Measurements from ENCODE around the gene DES. TPM values are rescaled to one million over a fixed set of nuclear protein-coding genes. Genes with fewer than 3 reads are reported as not detected.
A peak's percentile ranks its signal among the peaks of the same experiment; 100 is the strongest.

Gene DES
- total and polyA plus RNA-seq, 2 of the 4 experiments (the other 2 are of a cell fraction) = 4.3 to 4.9 TPM

GRCh38 chr2:219405958-219406860, 12.0 kb upstream of the DES start:
- Histone ChIP-seq H2BK5ac (ENCODE audit: low read depth, low read length, poor library complexity, severe bottlenecking) (peak overlapping the region; percentile 95), H3K79me1 (ENCODE audit: low read depth in 1 of 2, low read length in 2 of 2) (no peaks in the 10 kb centered on the region), H4K20me1 (ENCODE audit: insufficient read depth, low read length) (no peaks in the 10 kb centered on the region), H2AK5ac (ENCODE audit: low read depth, low read length) (peak overlapping the region; percentile 99), H3K14ac (replicated peaks; ENCODE audit: low read depth, low read length) (peak overlapping the region; percentile 72), H3K27me3 (ENCODE audit: control insufficient read depth, insufficient read depth, low read length) (no peaks in the 10 kb centered on the region), H4K91ac (ENCODE audit: insufficient read depth, low read depth, low read length) (peak overlapping the region; percentile 99), H3K27ac (ENCODE audit: insufficient read depth, low read length) (peak overlapping the region; percentile 84), H2AFZ (replicated peaks; ENCODE audit: low read length, poor library complexity) (peak overlapping the region; percentile 79), H2BK120ac (ENCODE audit: low read depth, low read length) (peak overlapping the region; percentile 98), H3K23ac (ENCODE audit: low read depth, low read length) (peak overlapping the region; percentile 74), H3K4me1 (ENCODE audit: control insufficient read depth, insufficient read depth, low read length) (peaks cover 21% of the 10 kb centered on the region), H4K5ac (ENCODE audit: low read depth, low read length) (peak overlapping the region; percentile 74), H4K8ac (ENCODE audit: low read depth in 2 of 2, low read length in 2 of 2) (peak overlapping the region; percentile 71 to 96; a peak in 3 of 4 replicates), H2AK9ac (replicated peaks; ENCODE audit: low read depth, low read length, poor library complexity) (peak overlapping the region; percentile 97), H3K4me3 (ENCODE audit: insufficient read depth, low read depth, low read length) (no peak overlapping the region), H3K4ac (ENCODE audit: low read depth, low read length) (peak overlapping the region; percentile 82), H3K9me1 (ENCODE audit: insufficient read depth, low read length) (peaks cover 24% of the 10 kb centered on the region), H3K56ac (ENCODE audit: extremely low read depth, insufficient read depth, low read length) (peak overlapping the region; percentile 60; the same call in 1 of the 2 replicates), H2BK15ac (ENCODE audit: low read depth, low read length) (peak overlapping the region; percentile 96), H2BK20ac (ENCODE audit: low read depth, low read length) (peak overlapping the region; percentile 99), H3K4me2 (ENCODE audit: low read depth, low read length) (no peak overlapping the region), H3K9ac (ENCODE audit: low read depth, low read length) (no peak overlapping the region), H3K9me3 (ENCODE audit: control insufficient read depth, insufficient read depth, low read length) (no peaks in the 10 kb centered on the region), H3K36me3 (ENCODE audit: control insufficient read depth, insufficient read depth, low read length) (no peaks in the 10 kb centered on the region), H3K18ac (ENCODE audit: low read depth, low read length) (peak overlapping the region; percentile 79)
- no TSS peak for BruUV-seq (replicated peaks)
- no peak for ATAC-seq (ENCODE audit: low read depth)
- ChIA-PET POLR2A (ENCODE audit: unreplicated experiment) (no interaction called here), CTCF (no interaction called here)
- intact Hi-C loops (cut with micrococcal nuclease) = no loop called here
- WGBS, 2 experiments (ENCODE audit: extremely low coverage in 2 of 2, insufficient read length in 1 of 2) = 82% methylated on average over 3 of the region's 7 CpGs; no CpG with 5 or more reads in 1 of the 2 experiments
- no peak for DNase-seq
- dilution Hi-C loops (cut with HindIII; ENCODE audit: low sequenced_read_pairs, unreplicated experiment) = no loop called here
- in situ Hi-C loops (cut with MboI; ENCODE audit: low sequenced_read_pairs) = loop anchor here (5.0 kb wide), 1 partner anchor 56 kb away; no protein-coding TSS in a partner anchor
- TF ChIP-seq ELK1 (IDR thresholded peaks at IDR 0.05; ENCODE audit: borderline replicate concordance, low read depth, low read length) (no peak), CEBPB (IDR thresholded peaks at IDR 0.05; ENCODE audit: low read depth, low read length) (no peak), MAFK (IDR thresholded peaks at IDR 0.05; ENCODE audit: low read depth, low read length) (no peak), SMC3 (IDR thresholded peaks at IDR 0.05; ENCODE audit: low read depth, low read length) (no peak), BHLHE40 (IDR thresholded peaks at IDR 0.05; ENCODE audit: low read depth, low read length) (no peak), POLR2A (IDR thresholded peaks at IDR 0.05; ENCODE audit: low read depth, low read length) (no peak), RAD21 (IDR thresholded peaks at IDR 0.05; ENCODE audit: low read length) (no peak), MXI1 (IDR thresholded peaks at IDR 0.05; ENCODE audit: borderline replicate concordance, low read depth, low read length) (no peak), USF2 (IDR thresholded peaks at IDR 0.05; ENCODE audit: low read depth, low read length) (no peak), MAZ (IDR thresholded peaks at IDR 0.05; ENCODE audit: borderline replicate concordance, low read depth, low read length) (no peak), RFX5 (IDR thresholded peaks at IDR 0.05; ENCODE audit: low read depth, low read length) (no peak), NFE2L2 (IDR thresholded peaks at IDR 0.05; ENCODE audit: low read depth, low read length) (no peak), FOS (IDR thresholded peaks at IDR 0.05; ENCODE audit: low read depth, low read length) (no peak), CHD1 (IDR thresholded peaks at IDR 0.05; ENCODE audit: low read depth, low read length) (no peak), RCOR1 (IDR thresholded peaks at IDR 0.05; ENCODE audit: insufficient replicate concordance, low read length) (no peak)
